Germinal center (tissue), 1 donor: Measurements from ENCODE around the gene CAMK4.

Experiments used
- DNase-seq: peaks from one replicate; pipeline ENCODE4 v3.0.0; 2012; ENCODE audit warnings: mixed read lengths, low spot score

Gene CAMK4

GRCh38 chr5:111223787-111224560, at the start of gene CAMK4:
CAMK4 (plus strand) TSS chr5:111224384; CDS start chr5:111224484, 100 bp downstream.
- DNase-seq = peak; percentile 81

GRCh38 chr5:111183064-111183463, 41.1 kb upstream of the CAMK4 start:
- DNase-seq = no peak

GRCh38 chr5:111187079-111187478, 37.1 kb upstream of the CAMK4 start:
- no peak for DNase-seq

- DNase-seq = no peak
Measured at GRCh38 chr5:111194053-111194452, 30.1 kb upstream of the CAMK4 start.

- DNase-seq = no peak
Measured at GRCh38 chr5:111194925-111195324, 29.3 kb upstream of the CAMK4 start.

GRCh38 chr5:111197523-111197922, 26.7 kb upstream of the CAMK4 start:
- DNase-seq = no peak

- no peak for DNase-seq
Measured at GRCh38 chr5:111198281-111198966, 25.8 kb upstream of the CAMK4 start.

- DNase-seq = no peak
Measured at GRCh38 chr5:111200828-111201227, 23.4 kb upstream of the CAMK4 start.

GRCh38 chr5:111201705-111202104, 22.5 kb upstream of the CAMK4 start:
- no peak for DNase-seq

GRCh38 chr5:111211341-111211740, 12.8 kb upstream of the CAMK4 start:
- DNase-seq = no peak

- no peak for DNase-seq
Measured at GRCh38 chr5:111214052-111214742, 10.0 kb upstream of the CAMK4 start.

GRCh38 chr5:111215971-111216370, 8.2 kb upstream of the CAMK4 start:
- no peak for DNase-seq

GRCh38 chr5:111221139-111221538, 3.0 kb upstream of the CAMK4 start:
- no peak for DNase-seq

GRCh38 chr5:111223101-111223786, 940 bp upstream of the CAMK4 start:
- DNase-seq = no peak

GRCh38 chr5:111224561-111225345, 569 bp downstream of the CAMK4 start:
- no peak for DNase-seq

GRCh38 chr5:111225926-111226325, 1.7 kb downstream of the CAMK4 start:
- no peak for DNase-seq

GRCh38 chr5:111226556-111226955, 2.4 kb downstream of the CAMK4 start:
- no peak for DNase-seq

- no peak for DNase-seq
Measured at GRCh38 chr5:111227226-111227782, 3.1 kb downstream of the CAMK4 start.

GRCh38 chr5:111227801-111228200, 3.6 kb downstream of the CAMK4 start:
- no peak for DNase-seq

- DNase-seq = no peak
Measured at GRCh38 chr5:111228520-111229220, 4.5 kb downstream of the CAMK4 start.
